Frontal cortex (tissue), 4 donors: ENCODE data around the gene ZNF512B. TPM values are rescaled to one million over a fixed set of nuclear protein-coding genes. Genes with fewer than 3 reads are reported as not detected.
"Not testable (repeated sequence)": the region's sequence is repeated elsewhere in the genome, so short reads cannot be mapped to it uniquely, and the experiment has no call there.

Source experiments
- DNase-seq, 2 donors: peaks; one replicate each; pipeline ENCODE4 v3.0.0; 2012; ENCODE audit warnings: low spot score in 2 of 2
- FAIRE-seq: peaks from 2 replicates; lab custom pipeline; 2012; peaks lifted over from hg19 to GRCh38; lab: Jason Lieb, UNC
- total RNA-seq: library from RNA; depleted of rRNA; stranded (reverse); fragments of >200 nt; gene quantifications from one replicate; pipeline ENCODE4 v1.2.3, GENCODE V29; 2014
- donor health status: control.
- donor health status: control.
- donor health status: control.

Gene ZNF512B
- total RNA-seq, 1 donor from 2014 or later, result 15.9 TPM

GRCh38 chr20:63939061-63939935, 30.4 kb downstream of the ZNF512B start:
- FAIRE-seq (no peak), DNase-seq (no peak)

- no peak for FAIRE-seq
- no peak for DNase-seq
These were observed 32.1 kb downstream of the ZNF512B start for GRCh38 chr20:63937596-63937995.

GRCh38 chr20:63935447-63935846, 34.3 kb downstream of the ZNF512B start:
- FAIRE-seq, result no peak
- DNase-seq, result no peak

GRCh38 chr20:63934271-63935068, 35.3 kb downstream of the ZNF512B start:
- FAIRE-seq (no peak), DNase-seq (no peak)

- DNase-seq, result no peak
- no peak for FAIRE-seq
These were observed 36.1 kb downstream of the ZNF512B start for GRCh38 chr20:63933646-63934045.

- no peak for FAIRE-seq
These were observed 37.0 kb downstream of the ZNF512B start for GRCh38 chr20:63932606-63933160.

GRCh38 chr20:63931735-63932134, 38.0 kb downstream of the ZNF512B start:
- FAIRE-seq (no peak), DNase-seq (no peak)

More at GRCh38 chr20:63932606-63933160, 37.0 kb downstream of the ZNF512B start:
- DNase-seq, result no peak

- FAIRE-seq (no peak), DNase-seq (no peak)
These were observed 38.7 kb downstream of the ZNF512B start for GRCh38 chr20:63930971-63931553.

GRCh38 chr20:63929473-63929883, 40.3 kb downstream of the ZNF512B start:
- not testable (repeated sequence) for FAIRE-seq, DNase-seq

- DNase-seq (no peak), FAIRE-seq (no peak)
These were observed 40.7 kb downstream of the ZNF512B start for GRCh38 chr20:63929071-63929470.

GRCh38 chr20:63926298-63926697, 43.4 kb downstream of the ZNF512B start:
- no peak for FAIRE-seq

GRCh38 chr20:63924241-63924640, 45.5 kb downstream of the ZNF512B start:
- no peak for FAIRE-seq
- DNase-seq, result no peak

More at GRCh38 chr20:63926298-63926697, 43.4 kb downstream of the ZNF512B start:
- no peak for DNase-seq

GRCh38 chr20:63923651-63924050, 46.1 kb downstream of the ZNF512B start:
- DNase-seq, result no peak
- FAIRE-seq, result no peak

- no peak for FAIRE-seq
- no peak for DNase-seq
These were observed 49.5 kb downstream of the ZNF512B start for GRCh38 chr20:63920226-63920625.

- FAIRE-seq (no peak), DNase-seq (no peak)
These were observed 50.6 kb downstream of the ZNF512B start for GRCh38 chr20:63919130-63919529.

GRCh38 chr20:63917811-63918210, 51.9 kb downstream of the ZNF512B start:
- DNase-seq (no peak), FAIRE-seq (no peak)

GRCh38 chr20:63916371-63916939, 53.3 kb downstream of the ZNF512B start:
- DNase-seq, FAIRE-seq: not testable (repeated sequence)

GRCh38 chr20:63915471-63915870, 54.3 kb downstream of the ZNF512B start:
- DNase-seq, result no peak
- no peak for FAIRE-seq

GRCh38 chr20:63913768-63914167, 56.0 kb downstream of the ZNF512B start:
- DNase-seq (no peak), FAIRE-seq (no peak)

- no peak for FAIRE-seq
- DNase-seq, result no peak
These were observed 58.6 kb downstream of the ZNF512B start for GRCh38 chr20:63911176-63911575.
